DMS153 treated with DMSO at 0.1 percent for 48 hours (cell line): Measurements from ENCODE around the gene C1QC.

Experiments
- DNase-seq: peaks from one replicate; lab custom pipeline; 2025; ENCODE audit not compliant: unreplicated experiment; lab: John Stamatoyannopoulos, UW

The C1QC gene

GRCh38 chr1:22677931-22678896 lies 34.8 kb downstream of the C1QC start:
- no peak for DNase-seq

DNA sequence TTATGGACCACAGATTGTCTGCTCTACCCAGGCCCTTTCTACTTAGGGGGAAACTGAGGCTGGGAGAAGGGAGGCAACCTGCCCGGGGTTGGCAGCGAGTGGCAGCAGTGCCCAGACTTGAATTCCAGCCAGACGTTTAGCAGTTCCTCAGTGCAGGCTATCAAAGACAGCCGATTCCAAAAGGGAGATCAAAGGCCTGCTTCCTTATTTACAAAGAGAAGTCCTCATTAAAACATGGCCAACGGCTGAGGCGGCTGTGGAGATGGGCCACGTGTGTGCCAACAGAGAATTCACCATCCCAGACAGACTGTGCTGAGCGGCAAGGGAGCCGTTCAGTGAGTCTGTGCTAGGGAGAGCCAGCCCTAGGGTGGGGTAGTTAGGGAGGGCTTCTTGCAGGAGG lies 37.3 kb downstream of the C1QC start:
- peak; percentile 44 for DNase-seq

DNA sequence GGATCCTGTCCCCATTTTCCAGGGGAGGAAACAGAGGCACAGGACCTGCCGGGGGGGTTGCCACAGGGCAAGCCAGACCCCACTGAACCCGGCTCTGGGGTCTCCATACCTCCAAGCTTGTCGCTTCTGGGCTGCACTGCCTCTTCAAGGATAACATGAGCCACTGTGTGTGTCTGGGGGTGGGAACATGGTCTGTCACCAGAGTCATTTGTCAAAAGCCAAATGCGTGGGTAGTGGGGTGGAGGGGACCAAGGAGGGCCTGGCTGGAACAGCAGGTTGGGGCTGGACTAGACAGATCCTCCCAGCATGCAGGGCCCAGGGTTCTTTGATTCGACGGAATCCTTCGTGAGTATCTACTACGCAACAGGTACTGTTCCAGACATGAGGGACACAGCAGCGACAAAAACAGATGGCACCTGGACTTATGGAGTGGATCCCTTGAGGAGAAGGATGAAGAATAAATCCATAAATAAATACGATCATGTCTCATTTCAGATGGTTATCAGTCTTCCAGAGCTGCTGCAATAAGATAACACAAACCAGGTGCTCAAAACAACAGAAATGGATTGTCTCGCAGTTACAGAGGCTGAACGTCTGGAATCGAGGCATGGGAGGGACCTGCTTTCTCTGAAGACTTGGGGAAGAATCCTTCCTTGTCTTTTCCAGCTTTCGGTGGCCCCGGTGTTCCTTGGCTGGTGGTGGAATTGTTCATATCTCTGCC lies 38.3 kb downstream of the C1QC start:
- no peak for DNase-seq

DNA sequence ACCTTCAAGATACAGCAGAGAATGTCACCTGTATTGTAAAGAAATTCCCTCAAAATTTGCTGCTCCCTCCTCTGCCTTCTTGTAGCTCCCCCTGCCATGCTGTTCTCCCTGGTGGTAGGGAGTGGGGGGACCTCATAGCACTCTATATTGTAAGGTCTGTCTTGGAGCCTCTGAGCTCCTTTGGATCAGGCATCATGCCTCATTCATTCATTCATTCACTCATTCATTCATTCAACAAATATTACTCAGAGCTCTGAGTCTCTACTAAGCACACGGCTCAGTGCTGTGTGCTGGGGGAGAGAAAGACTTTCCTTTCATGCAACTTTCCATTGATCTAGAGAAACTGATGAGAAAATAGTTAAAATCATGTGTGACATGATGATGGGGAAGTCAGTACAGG lies 40.1 kb downstream of the C1QC start:
- DNase-seq = no peak

DNA sequence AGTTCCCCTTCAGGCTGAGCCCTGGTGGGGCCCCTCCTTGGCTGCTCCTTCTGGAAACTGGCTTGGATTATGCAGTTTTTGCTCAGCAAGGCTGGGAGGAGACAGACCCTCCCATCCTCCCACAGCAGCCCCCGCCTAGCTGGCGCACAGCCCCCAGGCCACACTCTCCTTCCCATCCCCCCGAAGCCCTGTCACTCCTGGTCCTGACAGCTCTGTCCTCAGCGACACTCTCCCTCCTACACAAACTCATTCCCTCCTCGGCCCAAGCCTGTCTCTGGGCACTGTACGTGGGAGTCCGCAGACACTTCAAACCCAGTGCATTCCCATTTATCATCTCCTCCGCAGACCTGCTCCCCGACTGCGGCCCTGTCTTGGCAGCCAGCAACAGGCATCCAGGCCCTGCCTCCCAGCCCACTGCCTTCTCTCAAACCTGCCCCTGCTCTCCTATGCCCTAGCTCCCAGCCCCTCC lies 42.2 kb downstream of the C1QC start:
- DNase-seq = no peak

DNA sequence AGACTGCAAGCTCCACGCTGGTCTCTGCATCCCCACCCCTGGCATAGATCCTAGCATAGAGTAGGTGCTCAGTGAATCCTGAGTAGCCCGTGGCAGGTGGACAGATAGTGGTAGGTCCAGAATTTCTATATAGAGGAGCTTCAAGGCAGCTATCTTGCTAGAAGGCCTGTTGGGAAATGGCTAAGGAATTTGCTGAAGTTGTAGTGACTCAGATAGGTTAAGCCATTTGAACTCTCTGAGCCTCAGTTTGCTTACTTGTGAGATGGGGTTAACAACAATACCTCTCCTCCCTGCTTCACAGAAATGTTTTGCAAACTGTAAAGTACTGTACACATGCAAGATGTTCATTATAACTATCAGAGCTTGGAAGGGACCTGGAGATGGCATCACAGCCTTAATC lies 43.8 kb downstream of the C1QC start:
- no peak for DNase-seq

DNA sequence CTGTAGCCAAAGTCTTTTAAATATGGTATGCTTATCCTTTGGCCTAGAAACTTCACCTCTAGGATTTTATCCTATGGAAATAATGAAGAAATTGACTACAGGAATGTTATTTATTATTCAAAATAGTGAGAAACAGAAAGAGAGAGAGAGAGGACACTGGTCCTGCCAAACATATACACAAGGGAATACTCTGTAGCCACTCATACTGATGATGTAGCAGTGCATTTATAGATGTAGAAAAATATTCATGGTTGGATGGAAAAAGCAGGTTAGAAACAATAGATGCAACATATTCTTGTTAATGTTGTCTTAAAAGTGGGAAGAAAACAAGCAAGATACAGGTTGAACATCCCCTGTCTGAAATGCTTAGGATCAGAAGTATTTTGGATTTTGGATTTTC lies 45.0 kb downstream of the C1QC start:
- DNase-seq = no peak

DNA sequence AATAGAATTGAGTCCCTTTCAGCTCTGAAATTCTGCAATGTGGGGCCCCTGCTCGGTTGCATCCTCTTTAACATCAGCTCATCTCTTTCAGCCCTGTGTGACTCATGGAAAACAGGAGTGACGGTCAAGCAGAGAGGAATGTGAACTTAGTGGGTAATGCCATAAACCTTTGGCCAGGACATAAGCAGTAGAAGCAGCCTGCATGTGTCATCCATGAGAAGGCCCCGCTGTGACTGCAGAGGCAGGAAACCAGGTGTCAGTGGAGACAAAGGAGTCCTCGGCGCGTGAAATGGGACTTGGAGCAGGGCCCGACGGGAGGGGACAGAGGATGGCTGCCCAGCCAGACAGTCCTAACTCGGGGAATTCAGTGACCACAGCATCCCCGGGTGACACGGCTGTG lies 46.1 kb downstream of the C1QC start:
- DNase-seq = peak; percentile 39

- DNase-seq = no peak
Observed at GRCh38 chr1:22691031-22691753, 47.8 kb downstream of the C1QC start.

DNA sequence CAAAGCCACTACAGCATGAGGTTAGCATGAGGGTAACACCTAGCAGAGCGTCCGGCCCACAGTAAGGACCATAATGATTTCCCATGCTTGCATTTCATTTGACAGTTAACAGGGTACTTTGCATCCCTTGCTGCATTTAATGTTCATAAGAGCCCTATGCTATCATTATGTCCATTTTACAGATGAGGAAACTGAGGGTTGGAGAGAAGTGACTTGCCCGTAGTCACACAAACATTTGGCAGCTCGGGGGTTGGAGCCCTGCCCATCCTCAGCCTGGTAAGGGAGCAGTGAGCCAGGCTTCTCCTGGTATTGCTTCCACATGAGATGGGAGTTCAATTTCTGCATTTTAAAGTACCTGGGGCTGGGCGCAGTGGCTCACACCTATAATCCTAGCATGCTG lies 50.7 kb downstream of the C1QC start:
- no peak for DNase-seq

DNA sequence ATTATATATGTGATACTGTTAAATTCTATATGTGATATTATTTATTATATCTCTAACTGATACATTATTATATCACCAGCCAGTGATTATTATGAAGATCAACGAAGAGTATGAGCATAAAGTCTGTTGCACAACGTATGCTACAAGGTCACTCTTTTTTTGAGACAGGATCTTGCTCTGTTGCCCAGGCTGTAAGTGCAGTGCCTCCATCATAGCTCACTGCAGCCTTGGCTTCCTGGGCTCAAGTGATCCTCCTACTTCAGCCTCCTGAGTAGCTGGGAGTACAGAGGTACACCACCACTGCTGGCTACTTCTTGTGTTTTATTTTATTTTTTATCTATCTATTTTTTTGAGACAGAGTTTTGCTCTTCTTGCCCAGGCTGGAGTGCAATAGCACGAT lies 53.2 kb downstream of the C1QC start:
- no peak for DNase-seq
